Fibroblast of mammary gland (primary cell): Measurements from ENCODE around the gene PALD1.
A peak's percentile ranks its signal among the peaks of the same experiment; 100 is the strongest.
"Not testable (repeated sequence)": the region's sequence is repeated elsewhere in the genome, so short reads cannot be mapped to it uniquely, and the experiment has no call there.

Experiments
- DNase-seq: peaks from one replicate; pipeline ENCODE4 v3.0.0-alpha.2; 2010; ENCODE audit warnings: low read depth
- H3K4me3 ChIP-seq: 2 replicates; pipeline ENCODE4 v1.5.1; 2011; ENCODE audit warnings: low read depth, mild to moderate bottlenecking, low read length, moderate library complexity; ENCODE audit not compliant: control insufficient read depth
- TF ChIP-seq, protein P1 (sequence below): conservative IDR thresholded peaks from 2 replicates; pipeline ENCODE4 v1.5.1; 2011; ENCODE audit warnings: low read depth, low read length, inconsistent platforms; ENCODE audit not compliant: control insufficient read depth, insufficient read depth

Gene PALD1

DNA sequence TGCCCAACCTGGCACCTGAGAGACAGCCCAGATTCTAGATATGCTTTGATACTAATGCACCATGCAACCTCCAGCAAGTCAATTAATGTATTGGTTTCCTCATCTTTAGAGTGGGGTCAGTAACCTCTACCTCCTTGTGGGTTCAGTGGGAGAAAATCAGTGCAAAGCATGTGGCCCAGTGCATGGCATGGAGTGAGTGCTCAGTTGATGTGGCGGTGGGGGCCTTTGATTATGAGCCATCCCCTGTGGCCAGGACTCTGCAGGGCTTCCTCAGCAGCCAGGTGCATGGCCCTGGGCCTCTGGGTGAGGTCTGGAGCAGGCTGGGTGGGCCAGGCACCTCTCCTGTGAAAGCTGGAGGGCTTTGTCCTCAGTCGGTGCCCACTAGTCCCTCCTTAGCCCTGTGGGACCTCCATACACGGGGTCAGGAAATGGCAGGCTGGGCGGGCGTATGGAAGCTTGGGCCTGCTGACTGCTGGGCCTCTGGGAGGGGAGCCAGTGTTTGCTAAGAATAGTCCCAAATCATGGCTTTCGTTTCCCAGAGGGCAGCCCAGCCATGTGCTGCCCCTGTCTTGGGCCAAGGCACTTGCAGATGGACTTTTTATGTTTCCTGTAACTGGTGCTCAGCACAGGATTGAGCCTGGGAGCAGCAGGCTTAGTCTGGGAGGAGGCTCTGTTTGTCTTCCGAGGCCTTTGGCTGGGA lies 3.4 kb downstream of the PALD1 start:
- H3K4me3 ChIP-seq: no peak overlapping the region
- DNase-seq: no peak
- TF ChIP-seq, protein P1, sequence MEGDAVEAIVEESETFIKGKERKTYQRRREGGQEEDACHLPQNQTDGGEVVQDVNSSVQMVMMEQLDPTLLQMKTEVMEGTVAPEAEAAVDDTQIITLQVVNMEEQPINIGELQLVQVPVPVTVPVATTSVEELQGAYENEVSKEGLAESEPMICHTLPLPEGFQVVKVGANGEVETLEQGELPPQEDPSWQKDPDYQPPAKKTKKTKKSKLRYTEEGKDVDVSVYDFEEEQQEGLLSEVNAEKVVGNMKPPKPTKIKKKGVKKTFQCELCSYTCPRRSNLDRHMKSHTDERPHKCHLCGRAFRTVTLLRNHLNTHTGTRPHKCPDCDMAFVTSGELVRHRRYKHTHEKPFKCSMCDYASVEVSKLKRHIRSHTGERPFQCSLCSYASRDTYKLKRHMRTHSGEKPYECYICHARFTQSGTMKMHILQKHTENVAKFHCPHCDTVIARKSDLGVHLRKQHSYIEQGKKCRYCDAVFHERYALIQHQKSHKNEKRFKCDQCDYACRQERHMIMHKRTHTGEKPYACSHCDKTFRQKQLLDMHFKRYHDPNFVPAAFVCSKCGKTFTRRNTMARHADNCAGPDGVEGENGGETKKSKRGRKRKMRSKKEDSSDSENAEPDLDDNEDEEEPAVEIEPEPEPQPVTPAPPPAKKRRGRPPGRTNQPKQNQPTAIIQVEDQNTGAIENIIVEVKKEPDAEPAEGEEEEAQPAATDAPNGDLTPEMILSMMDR: no peak

DNA sequence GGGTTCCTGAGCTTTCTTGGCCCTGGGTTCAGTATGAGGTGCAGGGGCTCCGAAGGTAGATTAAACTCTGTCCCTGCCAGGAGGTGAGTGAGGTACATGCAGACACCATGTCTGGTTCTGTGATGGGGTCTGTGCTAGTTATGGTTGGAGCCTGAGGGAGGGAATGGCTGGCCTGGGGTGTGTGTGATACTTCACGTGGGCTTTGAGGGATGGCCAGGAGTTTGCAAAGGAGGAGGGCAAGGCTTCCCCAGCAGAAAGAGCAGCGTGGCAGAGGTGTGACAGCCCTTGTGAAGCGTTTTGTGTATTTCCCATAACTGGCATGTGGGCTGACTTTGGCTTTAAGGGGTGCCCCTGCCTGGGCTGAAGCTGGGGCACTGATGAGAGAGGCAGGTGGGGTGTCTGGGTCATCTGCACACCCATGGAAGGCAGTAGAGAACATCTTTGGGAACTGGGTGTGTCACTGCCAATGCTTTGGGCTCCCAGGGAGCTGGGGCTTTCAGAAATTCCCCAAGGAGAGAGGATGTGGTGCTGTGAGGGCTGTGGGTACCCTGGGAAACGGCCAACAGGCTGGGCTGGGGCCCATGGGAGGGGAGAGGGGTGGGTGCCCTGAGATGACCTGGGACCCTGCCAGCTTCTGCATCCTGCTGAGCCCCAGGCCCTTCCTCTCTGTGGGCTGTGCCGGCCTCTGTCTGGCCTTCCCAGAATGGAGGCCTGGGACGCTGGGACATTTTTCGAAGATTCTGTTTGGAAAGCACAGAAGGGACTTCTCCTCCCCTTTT lies 4.6 kb downstream of the PALD1 start:
- no peak overlapping the region for H3K4me3 ChIP-seq
- DNase-seq: no peak
- TF ChIP-seq, protein P1: no peak

DNA sequence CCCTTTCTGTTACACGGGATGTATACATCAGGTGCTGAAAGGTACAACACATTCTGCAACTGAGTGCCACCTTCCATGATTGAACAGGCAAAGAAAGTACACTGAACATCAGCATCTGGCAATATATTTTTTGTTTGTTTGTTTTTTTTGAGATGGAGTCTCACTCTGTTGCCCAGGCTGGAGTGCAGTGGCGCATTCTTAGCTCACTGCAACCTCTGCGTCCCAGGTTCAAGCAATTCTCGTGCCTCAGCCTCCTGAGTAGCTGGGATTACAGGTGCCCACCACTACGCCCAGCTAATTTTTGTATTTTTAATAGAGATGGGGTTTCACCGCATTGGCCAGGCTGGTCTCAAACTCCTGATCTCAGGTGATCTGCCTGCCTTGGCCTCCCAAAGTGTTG lies 5.3 kb downstream of the PALD1 start:
- DNase-seq, H3K4me3 ChIP-seq: not testable (repeated sequence)

DNA sequence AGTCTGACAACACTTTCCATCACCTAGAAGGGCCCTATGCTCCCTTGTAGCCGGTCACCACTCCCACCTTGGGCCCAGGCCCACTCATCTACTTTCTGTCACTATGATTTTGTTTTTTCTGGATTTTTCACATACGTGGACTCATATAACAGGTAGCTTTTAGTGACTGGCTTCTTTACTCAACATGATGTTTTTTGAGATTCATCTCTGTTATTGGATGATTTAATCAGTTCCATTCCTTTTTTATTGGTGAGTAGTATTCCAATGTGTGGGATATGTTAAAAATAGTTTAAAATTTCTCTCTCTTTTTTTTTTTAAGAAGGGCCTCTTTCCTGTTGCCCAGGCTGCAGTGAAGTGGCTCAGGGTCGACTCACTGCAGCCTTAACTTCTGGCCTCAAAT lies 9.3 kb downstream of the PALD1 start:
- DNase-seq: no peak
- no peak overlapping the region for H3K4me3 ChIP-seq
- TF ChIP-seq, protein P1: no peak

DNA sequence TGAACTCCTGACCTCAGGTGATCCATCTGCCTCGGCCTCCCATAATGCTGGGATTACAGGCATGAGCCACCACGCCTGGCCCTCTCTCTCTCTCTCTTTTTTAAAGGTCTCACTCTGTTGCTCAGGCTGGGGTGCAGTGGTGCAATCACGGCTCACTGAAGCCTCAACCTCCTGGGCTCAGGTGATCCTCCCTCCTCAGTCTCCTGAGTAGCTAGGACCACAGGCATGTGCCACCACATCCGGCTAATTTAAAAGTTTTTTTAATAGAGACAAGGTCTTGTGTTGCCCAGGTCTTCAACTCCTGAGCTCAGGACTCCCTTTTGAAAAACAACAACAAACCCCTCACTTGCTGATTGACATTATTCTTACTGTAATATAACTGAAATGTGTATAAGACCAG lies 11.6 kb downstream of the PALD1 start:
- DNase-seq: no peak
- TF ChIP-seq, protein P1: no peak
- H3K4me3 ChIP-seq: no peak overlapping the region

DNA sequence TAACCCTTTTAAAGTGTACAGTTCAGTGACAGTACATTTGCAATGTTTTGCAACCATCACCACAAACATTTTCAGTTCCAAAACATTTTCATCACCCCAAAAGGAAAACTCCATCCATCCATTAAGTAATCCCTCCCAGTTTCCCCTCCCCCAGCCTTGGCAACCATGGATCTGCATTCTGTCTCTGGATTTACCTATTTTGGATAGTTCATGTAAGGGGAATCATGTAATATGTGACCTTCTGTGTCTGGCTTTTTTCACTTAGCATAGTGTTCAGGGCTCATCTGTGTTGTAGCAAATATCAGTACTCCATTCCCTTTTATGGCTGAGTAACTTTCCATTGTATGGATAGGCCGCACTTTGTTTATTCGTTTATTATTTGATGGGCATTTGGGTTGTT lies 13.0 kb downstream of the PALD1 start:
- no peak overlapping the region for H3K4me3 ChIP-seq
- no peak for DNase-seq
- TF ChIP-seq, protein P1: no peak

DNA sequence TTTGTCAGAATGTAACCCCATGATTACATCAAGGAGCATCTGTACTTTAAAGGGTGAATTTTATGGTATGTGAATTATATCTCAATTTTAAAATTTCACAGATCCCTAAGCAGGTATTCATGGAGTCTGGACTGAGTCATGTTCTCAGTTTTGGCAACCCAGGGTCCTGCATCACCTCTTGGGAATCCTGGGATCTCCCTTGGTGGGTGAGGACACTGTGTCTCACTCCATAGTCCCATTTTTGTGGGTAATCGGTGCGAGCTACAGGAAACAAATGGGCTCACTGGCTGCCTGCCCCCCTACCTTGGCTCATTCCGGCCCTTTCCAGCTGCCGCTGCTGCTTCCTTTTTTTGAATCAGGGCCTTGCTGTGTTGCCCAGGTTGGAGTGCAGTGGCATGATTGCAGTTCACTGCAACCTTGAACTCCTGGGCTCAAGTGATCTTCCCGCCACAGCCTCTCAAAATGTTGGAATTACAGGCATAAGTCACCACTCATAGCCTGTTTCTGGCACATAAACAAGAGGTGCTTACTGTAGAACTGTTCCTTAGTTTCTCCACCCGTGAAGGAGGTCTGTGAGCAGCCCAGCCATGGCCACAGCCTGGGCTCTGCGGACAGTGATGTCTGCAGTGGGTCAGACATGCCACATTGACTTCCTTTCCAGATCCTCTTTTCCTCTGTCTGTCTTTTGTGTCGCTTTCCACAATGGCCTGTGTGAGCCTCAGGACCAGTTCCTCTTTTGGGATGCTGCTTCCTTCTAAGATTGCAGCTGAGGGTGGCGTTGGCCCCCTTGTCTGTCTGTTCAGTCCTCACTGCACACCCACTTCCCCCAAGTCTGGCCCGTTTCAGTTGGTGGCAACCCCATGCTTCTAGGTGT lies 14.5 kb downstream of the PALD1 start:
- TF ChIP-seq, protein P1: no peak
- peak; percentile 7 for DNase-seq

More for the DNA sequence above, 14.5 kb downstream of the PALD1 start:
- H3K4me3 ChIP-seq: no peak overlapping the region
